ENCODE data around the gene GRM2.

The GRM2 gene

GRCh38 chr3:51691021-51691420, 15.8 kb upstream of the GRM2 start:
- H3K4me1 ChIP-seq (ENCODE audit: control insufficient read depth in 1 of 2, insufficient read depth in 1 of 2, low read depth in 1 of 2, low read length in 1 of 2): peaks cover 12 to 15% of the 10 kb centered on the region in 2 experiments
- TF ChIP-seq CTCF (IDR thresholded peaks at IDR 0.05): no peak
- peaks cover 44% of the 10 kb centered on the region for H3K36me3 ChIP-seq
- no peaks in the 10 kb centered on the region for H3K9me3 ChIP-seq
- H3K27ac ChIP-seq: no peak overlapping the region
- H3K27me3 ChIP-seq: no peaks in the 10 kb centered on the region
- no peak overlapping the region for H3K4me3 ChIP-seq (ENCODE audit: low read depth in 1 of 2, low read length in 1 of 2)

GRCh38 chr3:51691949-51692348, 14.9 kb upstream of the GRM2 start:
- no peaks in the 10 kb centered on the region for H3K27me3 ChIP-seq
- H3K36me3 ChIP-seq: peaks cover 53% of the 10 kb centered on the region
- no peak overlapping the region for H3K27ac ChIP-seq
- no peaks in the 10 kb centered on the region for H3K9me3 ChIP-seq
- H3K4me1 ChIP-seq (ENCODE audit: control insufficient read depth in 1 of 2, insufficient read depth in 1 of 2, low read depth in 1 of 2, low read length in 1 of 2): peaks cover 2 to 6% of the 10 kb centered on the region in 2 experiments
- H3K4me3 ChIP-seq (ENCODE audit: low read depth in 1 of 2, low read length in 1 of 2): no peak overlapping the region
- TF ChIP-seq CTCF (IDR thresholded peaks at IDR 0.05): no peak

GRCh38 chr3:51692980-51693395, 13.9 kb upstream of the GRM2 start:
- Histone ChIP-seq H3K27ac (no peak overlapping the region), H3K4me1 (ENCODE audit: control insufficient read depth in 1 of 2, insufficient read depth in 1 of 2, low read depth in 1 of 2, low read length in 1 of 2) (no peaks in the 10 kb centered on the region), H3K9me3 (no peaks in the 10 kb centered on the region), H3K36me3 (peaks cover 61% of the 10 kb centered on the region), H3K4me3 (ENCODE audit: low read depth in 1 of 2, low read length in 1 of 2) (no peak overlapping the region), H3K27me3 (no peaks in the 10 kb centered on the region)
- TF ChIP-seq CTCF (IDR thresholded peaks at IDR 0.05): no peak

GRCh38 chr3:51696954-51697353, 9.9 kb upstream of the GRM2 start:
- Histone ChIP-seq H3K36me3 (peaks cover 80% of the 10 kb centered on the region), H3K4me1 (ENCODE audit: control insufficient read depth in 1 of 2, insufficient read depth in 1 of 2, low read depth in 1 of 2, low read length in 1 of 2) (no peaks in the 10 kb centered on the region), H3K9me3 (no peaks in the 10 kb centered on the region), H3K27me3 (no peaks in the 10 kb centered on the region), H3K27ac (no peak overlapping the region), H3K4me3 (ENCODE audit: low read depth in 1 of 2, low read length in 1 of 2) (no peak overlapping the region)
- TF ChIP-seq CTCF (IDR thresholded peaks at IDR 0.05): no peak

- Histone ChIP-seq H3K4me3 (ENCODE audit: low read depth in 1 of 2, low read length in 1 of 2) (no peak overlapping the region), H3K4me1 (ENCODE audit: control insufficient read depth in 1 of 2, insufficient read depth in 1 of 2, low read depth in 1 of 2, low read length in 1 of 2) (no peaks in the 10 kb centered on the region), H3K27ac (no peak overlapping the region), H3K27me3 (no peaks in the 10 kb centered on the region), H3K36me3 (peaks cover 82% of the 10 kb centered on the region), H3K9me3 (no peaks in the 10 kb centered on the region)
- TF ChIP-seq CTCF (IDR thresholded peaks at IDR 0.05): no peak
Measured at GRCh38 chr3:51698209-51698608, 8.7 kb upstream of the GRM2 start.

GRCh38 chr3:51700403-51700802, 6.5 kb upstream of the GRM2 start:
- Histone ChIP-seq H3K4me3 (ENCODE audit: low read depth in 1 of 2, low read length in 1 of 2) (no peak overlapping the region), H3K36me3 (peaks cover 95% of the 10 kb centered on the region), H3K27ac (no peak overlapping the region), H3K9me3 (no peaks in the 10 kb centered on the region), H3K27me3 (no peaks in the 10 kb centered on the region), H3K4me1 (ENCODE audit: control insufficient read depth in 1 of 2, insufficient read depth in 1 of 2, low read depth in 1 of 2, low read length in 1 of 2) (no peaks in the 10 kb centered on the region)
- no peak for TF ChIP-seq CTCF (IDR thresholded peaks at IDR 0.05)

Data from neutrophil (primary cell).